ENCODE data around the gene NXPE1.

Gene NXPE1

GRCh38 chr11:114562166-114562916 is 2.7 kb upstream of the NXPE1 start:
- no peak for DNase-seq

- no peak for DNase-seq
Observed at GRCh38 chr11:114556135-114556534, 3.5 kb downstream of the NXPE1 start.

DNA sequence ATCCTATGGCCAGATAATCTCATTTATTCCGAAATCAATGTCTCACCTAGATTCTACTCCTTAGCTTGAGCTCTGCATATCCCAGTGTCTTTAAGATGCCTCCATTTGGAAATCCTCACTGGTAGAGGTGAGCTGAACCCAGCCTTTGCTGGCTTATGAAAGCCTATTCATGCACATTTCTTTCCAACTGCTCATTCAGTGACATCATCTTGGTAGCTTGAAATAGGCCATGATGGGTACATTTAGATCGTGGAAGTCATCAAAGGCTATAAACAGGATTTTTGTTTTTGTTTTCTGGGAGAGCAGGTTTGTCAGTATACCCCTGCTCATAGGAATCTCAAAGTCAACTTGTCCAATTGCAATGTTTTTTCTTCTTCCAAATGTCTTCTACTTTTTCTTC is 6.0 kb downstream of the NXPE1 start:
- no peak for DNase-seq

- DNase-seq = no peak
Observed at GRCh38 chr11:114551060-114551459, 8.6 kb downstream of the NXPE1 start.

DNA sequence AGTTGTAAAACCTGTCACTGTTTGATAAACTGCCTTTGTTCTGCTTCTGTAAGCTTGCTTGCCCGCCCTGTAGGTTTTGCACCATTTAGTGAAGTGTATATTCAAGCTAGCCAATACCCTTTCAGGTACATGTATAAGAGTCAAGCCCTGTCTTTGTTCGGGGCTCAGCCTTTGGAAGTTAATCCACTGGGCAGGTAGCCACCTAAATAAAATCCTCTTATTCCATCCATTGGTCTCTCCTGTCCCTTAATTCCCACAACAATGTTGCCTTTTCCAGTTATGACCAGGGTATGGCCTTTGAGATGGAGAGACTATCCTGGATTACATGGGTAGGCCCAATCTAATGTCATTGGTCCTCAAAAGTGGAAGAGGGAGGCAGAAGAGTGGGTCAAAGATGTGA is 34.0 kb downstream of the NXPE1 start:
- no peak for DNase-seq

DNA sequence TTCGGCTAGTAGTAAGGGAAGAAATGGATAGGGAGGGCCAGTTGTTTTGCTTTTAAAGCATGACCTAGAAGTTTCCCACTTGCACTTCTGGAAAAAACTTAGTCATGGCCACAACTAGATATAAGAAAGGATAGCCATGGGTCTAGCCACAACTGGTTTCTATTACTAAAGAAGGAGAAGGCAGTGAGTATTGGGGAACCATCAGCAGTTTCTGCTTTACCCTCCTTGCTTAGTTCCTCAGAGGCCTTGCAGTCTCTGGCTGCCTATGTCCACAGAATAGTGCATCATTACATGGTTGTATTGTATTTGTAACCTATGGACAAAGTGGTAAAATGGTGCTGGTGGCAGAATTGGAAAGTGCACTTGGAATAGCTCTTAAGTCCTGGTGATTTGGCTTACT is 35.6 kb downstream of the NXPE1 start:
- no peak for DNase-seq

GRCh38 chr11:114522818-114523217 is 36.9 kb downstream of the NXPE1 start:
- DNase-seq = no peak

GRCh38 chr11:114511538-114511937 is 48.1 kb downstream of the NXPE1 start:
- DNase-seq = no peak

DNA sequence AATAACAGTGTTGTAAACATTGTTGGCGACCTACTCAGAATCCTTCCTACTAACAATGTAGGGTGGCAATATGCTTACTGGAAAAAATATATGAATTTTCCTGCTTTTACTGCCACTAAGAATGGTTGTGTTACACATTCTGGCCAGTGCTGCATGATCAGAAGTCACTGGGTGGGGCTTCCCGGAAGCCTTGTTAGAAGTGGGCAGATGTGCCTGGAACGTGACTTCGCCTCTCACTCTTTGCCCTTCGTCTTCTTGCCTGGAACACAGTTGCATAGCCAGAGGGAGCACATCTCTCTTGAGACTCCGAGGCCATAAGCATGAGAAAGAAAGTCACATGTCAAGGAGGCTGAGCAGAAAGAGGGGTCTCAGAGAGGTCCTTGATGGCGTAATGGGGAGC is 48.6 kb downstream of the NXPE1 start:
- no peak for DNase-seq

DNA sequence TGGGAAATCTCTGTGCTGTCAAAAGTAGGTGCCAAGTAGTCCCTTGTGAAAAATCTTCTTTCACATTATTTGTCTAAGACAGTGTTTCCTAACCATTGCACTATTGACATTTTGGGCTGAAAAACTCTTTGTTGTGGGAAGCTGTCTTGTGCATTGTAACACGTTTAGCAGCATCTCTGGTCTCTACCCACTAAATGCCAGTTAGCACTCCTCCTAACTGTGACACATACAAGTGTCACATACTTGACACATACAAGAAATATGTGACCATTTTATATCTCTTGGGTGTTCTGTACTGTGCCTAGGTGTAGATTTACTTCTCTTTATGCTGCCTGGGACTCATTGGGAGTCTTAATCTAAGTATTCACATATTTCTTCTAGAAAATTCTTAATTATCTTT is 57.8 kb downstream of the NXPE1 start:
- DNase-seq = no peak

DNA sequence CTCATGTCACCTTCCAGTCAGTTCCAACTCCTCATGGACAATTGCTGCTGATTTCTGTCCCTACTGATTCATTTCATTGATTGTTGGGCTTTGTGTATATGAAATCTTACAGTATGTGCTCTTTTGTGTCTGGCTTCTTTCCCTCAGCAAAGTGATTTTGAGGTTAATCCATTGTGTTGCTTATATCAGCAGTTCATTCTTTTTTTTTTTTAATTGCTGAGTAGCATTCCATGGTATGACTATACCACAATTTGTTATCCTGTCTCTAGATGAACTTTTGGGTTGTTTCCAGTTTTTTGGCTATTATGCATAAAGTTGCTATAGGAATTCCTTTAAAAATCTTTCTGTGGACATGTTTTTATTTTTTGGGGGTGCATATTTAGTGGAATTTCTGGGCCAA is 59.9 kb downstream of the NXPE1 start:
- no peak for DNase-seq

GRCh38 chr11:114496915-114497314 is 62.8 kb downstream of the NXPE1 start:
- DNase-seq = no peak

- DNase-seq = no peak
Observed at GRCh38 chr11:114483929-114484328, 75.8 kb downstream of the NXPE1 start.

GRCh38 chr11:114482114-114482513 is 77.6 kb downstream of the NXPE1 start:
- no peak for DNase-seq

GRCh38 chr11:114479331-114479730 is 80.3 kb downstream of the NXPE1 start:
- no peak for DNase-seq

- no peak for DNase-seq
Observed at GRCh38 chr11:114478768-114479167, 80.9 kb downstream of the NXPE1 start.

DNA sequence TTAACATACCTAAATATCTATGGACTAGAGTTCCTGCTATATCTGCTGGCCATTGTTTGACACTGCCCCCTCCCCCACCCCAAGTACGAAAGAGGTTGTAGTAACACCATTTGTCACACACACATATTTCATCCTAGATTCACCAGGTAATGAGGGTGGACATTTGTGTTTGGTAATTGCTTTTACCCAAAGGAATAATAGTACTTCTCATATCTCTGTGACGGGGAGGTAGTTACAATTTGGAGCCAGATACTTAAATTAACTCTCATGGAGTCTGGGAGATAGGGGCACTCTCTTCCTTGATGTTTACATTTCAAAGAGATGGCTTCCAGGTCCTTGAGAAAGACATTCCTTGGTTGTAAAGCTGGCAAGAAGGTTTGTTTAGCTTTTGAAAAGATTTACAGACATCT is 81.7 kb downstream of the NXPE1 start:
- no peak for DNase-seq

GRCh38 chr11:114472661-114473060 is 87.0 kb downstream of the NXPE1 start:
- DNase-seq = no peak
